ENCODE data around the gene PLCB3. TPM values are rescaled to one million over a fixed set of nuclear protein-coding genes. Genes with fewer than 3 reads are reported as not detected.

PLCB3 gene
- total RNA-seq, 1 experiment from 2014 or later = 80.2 TPM

DNA sequence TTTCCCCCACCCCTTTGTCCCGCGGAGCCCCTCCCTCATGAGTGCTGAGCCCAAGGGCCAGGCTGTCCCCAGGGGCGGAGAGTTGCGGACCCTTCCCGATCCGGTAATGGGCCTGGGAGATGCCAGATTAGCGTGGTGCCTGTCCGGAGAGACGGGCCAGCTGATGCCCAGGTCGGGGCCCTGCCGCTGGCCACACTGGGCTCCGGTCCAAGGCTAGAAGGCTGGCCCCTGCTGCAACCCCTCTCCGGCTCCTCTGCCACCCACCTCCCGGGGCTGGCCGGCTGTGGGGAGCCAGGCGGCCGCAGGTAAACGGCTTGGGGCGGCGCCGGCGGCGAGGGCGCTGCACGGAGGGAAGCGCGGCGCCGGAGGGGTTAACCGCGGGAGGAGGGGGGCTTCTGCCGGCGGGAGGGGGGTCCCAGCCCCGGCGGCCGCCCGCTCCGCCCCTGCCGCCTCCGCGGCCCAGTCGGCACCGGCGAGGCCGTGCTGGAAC is 40.0 kb downstream of the PLCB3 start, which contains the start of gene KCNK4:
Gene KCNK4 (plus strand): TSS at position 41 of the 490 bp plus-strand sequence. CDS start 1,717 bp downstream, outside the sequence.
- Histone ChIP-seq H2BK12ac (ENCODE audit: insufficient read length, low read depth, low read length) (no peak within 1 kb of the TSS), H3K27me3 (ENCODE audit: insufficient read depth, low read length) (peaks cover 57% of the 10 kb centered on the region), H2BK120ac (ENCODE audit: low read depth, low read length, poor library complexity, severe bottlenecking) (no peak within 1 kb of the TSS), H4K91ac (ENCODE audit: insufficient read length, low read depth, low read length) (no peak within 1 kb of the TSS), H2BK5ac (ENCODE audit: insufficient read length, low read length) (no peak within 1 kb of the TSS), H3K9ac (ENCODE audit: extremely low read depth, insufficient read length, low read length) (no peak within 1 kb of the TSS), H3K56ac (ENCODE audit: insufficient read length, low read depth, low read length) (no peak within 1 kb of the TSS), H3K79me2 (ENCODE audit: insufficient read depth, low read length) (no peaks in the 10 kb centered on the region), H3K23me2 (ENCODE audit: insufficient read length, low read depth, low read length, poor library complexity, severe bottlenecking) (peaks cover 3% of the 10 kb centered on the region), H3K9me3 (ENCODE audit: control insufficient read depth, low read depth, low read length) (no peaks in the 10 kb centered on the region), H3K27ac (ENCODE audit: insufficient read length, low read depth, low read length) (no peak within 1 kb of the TSS), H3K4me1 (ENCODE audit: insufficient read depth, low read length) (no peaks in the 10 kb centered on the region), H4K8ac (replicated peaks; ENCODE audit: insufficient read length, low read depth, low read length) (no peak within 1 kb of the TSS), H3K4ac (ENCODE audit: low read depth, low read length) (no peak within 1 kb of the TSS), H4K5ac (ENCODE audit: insufficient read length, low read depth, low read length) (no peak within 1 kb of the TSS), H3K79me1 (ENCODE audit: insufficient read depth, low read depth, low read length, poor library complexity, severe bottlenecking) (no peaks in the 10 kb centered on the region), H3K4me2 (ENCODE audit: insufficient read depth, insufficient read length, low read length) (peak within 1 kb of the TSS; percentile 58), H3K18ac (ENCODE audit: insufficient read length, low read depth, low read length) (no peak within 1 kb of the TSS), H2AFZ (ENCODE audit: low read length) (no peak within 1 kb of the TSS), H2BK15ac (ENCODE audit: low read depth, low read length) (no peak within 1 kb of the TSS), H2BK20ac (ENCODE audit: low read depth, low read length, poor library complexity, severe bottlenecking) (no peak within 1 kb of the TSS), H4K20me1 (ENCODE audit: control insufficient read depth, insufficient read depth, insufficient read length) (no peaks in the 10 kb centered on the region), H3K23ac (ENCODE audit: insufficient read length, low read depth, low read length) (no peak within 1 kb of the TSS), H2AK5ac (ENCODE audit: insufficient read length, low read length) (no peak within 1 kb of the TSS), H3T11ph (ENCODE audit: low read length) (no peak within 1 kb of the TSS), H3K14ac (ENCODE audit: insufficient read depth, low read length) (no peak within 1 kb of the TSS; the same call in 1 of the 2 replicates)
- Mint-ChIP-seq H3K27ac (no peak within 1 kb of the TSS), H3K27me3 (ENCODE audit: low read depth) (peaks cover 75% of the 10 kb centered on the region), H3K4me3 (peak within 1 kb of the TSS; percentile 36 to 78), H3K4me1 (peaks cover 10 to 11% of the 10 kb centered on the region in 2 experiments), H3K36me3 (ENCODE audit: insufficient read depth in 1 of 3, low read depth in 3 of 3) (peaks cover 0 to 2% (median 0%) of the 10 kb centered on the region in 3 experiments; a peak in 3 of 7 replicates), H3K9me3 (no peaks in the 10 kb centered on the region; a peak in 2 of 5 replicates)
- DNase-seq = no peak
- TF ChIP-seq, protein P1, sequence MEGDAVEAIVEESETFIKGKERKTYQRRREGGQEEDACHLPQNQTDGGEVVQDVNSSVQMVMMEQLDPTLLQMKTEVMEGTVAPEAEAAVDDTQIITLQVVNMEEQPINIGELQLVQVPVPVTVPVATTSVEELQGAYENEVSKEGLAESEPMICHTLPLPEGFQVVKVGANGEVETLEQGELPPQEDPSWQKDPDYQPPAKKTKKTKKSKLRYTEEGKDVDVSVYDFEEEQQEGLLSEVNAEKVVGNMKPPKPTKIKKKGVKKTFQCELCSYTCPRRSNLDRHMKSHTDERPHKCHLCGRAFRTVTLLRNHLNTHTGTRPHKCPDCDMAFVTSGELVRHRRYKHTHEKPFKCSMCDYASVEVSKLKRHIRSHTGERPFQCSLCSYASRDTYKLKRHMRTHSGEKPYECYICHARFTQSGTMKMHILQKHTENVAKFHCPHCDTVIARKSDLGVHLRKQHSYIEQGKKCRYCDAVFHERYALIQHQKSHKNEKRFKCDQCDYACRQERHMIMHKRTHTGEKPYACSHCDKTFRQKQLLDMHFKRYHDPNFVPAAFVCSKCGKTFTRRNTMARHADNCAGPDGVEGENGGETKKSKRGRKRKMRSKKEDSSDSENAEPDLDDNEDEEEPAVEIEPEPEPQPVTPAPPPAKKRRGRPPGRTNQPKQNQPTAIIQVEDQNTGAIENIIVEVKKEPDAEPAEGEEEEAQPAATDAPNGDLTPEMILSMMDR (conservative IDR thresholded peaks at IDR 0.05) = no peak
- WGBS (ENCODE audit: extremely low coverage, insufficient read length, low lambda C conversion rate) = no CpG with 5 or more reads among the region's 45 CpGs

Measured in H9 (cell line).